Upper lobe of left lung (tissue), 6 donors: ENCODE results near the gene PITX1. TPM values are rescaled to one million over a fixed set of nuclear protein-coding genes. Genes with fewer than 3 reads are reported as not detected.

Experiments
- ATAC-seq, 2 donors: fragments of 200-7000 bp; cut with Tn5 transposase; one replicate each; pipeline ENCODE4 v1.9.1; 2022; ENCODE audit warnings: mild to moderate bottlenecking in 2 of 2, moderate library complexity in 2 of 2; ENCODE audit not compliant: low FRiP score in 2 of 2
- DNase-seq, 2 donors: peaks; one replicate each; pipeline ENCODE4 v3.0.0-alpha.2; 2019 to 2020
- H3K27ac ChIP-seq, 4 donors: fragments of 200-600 bp; sonication (generic); one replicate each; pipeline ENCODE4 v1.5.1; 2016 to 2019
- H3K27me3 ChIP-seq, 4 donors: fragments of 200-600 bp; sonication (generic); one replicate each; pipeline ENCODE4 v1.5.1; 2017 to 2019
- H3K36me3 ChIP-seq, 4 donors: fragments of 200-600 bp; sonication (generic); one replicate each; pipeline ENCODE4 v1.5.1; 2016 to 2019
- H3K4me1 ChIP-seq, 4 donors: fragments of 200-600 bp; sonication (generic); one replicate each; pipeline ENCODE4 v1.5.1; 2018 to 2019
- H3K4me3 ChIP-seq, 4 donors: fragments of 200-600 bp; sonication (generic); one replicate each; pipeline ENCODE4 v1.5.1; 2017 to 2019; ENCODE audit warnings: mild to moderate bottlenecking in 2 of 4, moderate library complexity in 1 of 4
- H3K9me3 ChIP-seq, 4 donors: fragments of 200-600 bp; sonication (generic); one replicate each; pipeline ENCODE4 v1.5.1; 2018 to 2019
- EP300 ChIP-seq, 4 donors: sonication (generic); formaldehyde crosslinking; IDR thresholded peaks; one replicate each; pipeline ENCODE4 v1.5.1; 2017; ENCODE audit warnings: antibody characterized with exemption in 4 of 4, control low read depth in 2 of 4
- POLR2A ChIP-seq, 4 donors: fragments of 450-650 bp; IDR thresholded peaks; one replicate each; pipeline ENCODE4 v1.5.1; 2016 to 2017; ENCODE audit warnings: antibody characterized with exemption in 4 of 4, mild to moderate bottlenecking in 2 of 4
- POLR2AphosphoS5 ChIP-seq, 2 donors: sonication (generic); formaldehyde crosslinking; IDR thresholded peaks; one replicate each; pipeline ENCODE4 v1.5.1; 2017; ENCODE audit warnings: antibody characterized with exemption in 2 of 2
- WGBS, 2 donors: methylation state at CpG; one replicate each; pipeline ENCODE4 v1.1.5; 2017 to 2018; 5-methylcytosine and 5-hydroxymethylcytosine counted together
- total RNA-seq, 6 donors: library from RNA; depleted of rRNA in 4 of 6; stranded (reverse); fragments of >200 nt in 4 of 6; gene quantifications; one replicate each; pipeline versions ENCODE4 v1.1.0 to v1.2.1, GENCODE V29; 2016 to 2021
- TF ChIP-seq, protein P1 (sequence below), 6 experiments: fragments of 450-650 bp in 4 of 6; fragments of 200-600 bp in 2 of 6; sonication (generic) in 2 of 6; IDR thresholded peaks; one replicate each; pipeline ENCODE4 v1.5.1; 2016 to 2019; ENCODE audit warnings: antibody characterized with exemption in 6 of 6
- donor health status: DM: no; HTN: no; CAD: no; lungs with moderate emphysema.
- donor health status: DM: no; HTN: yes; CAD: no; lungs with severe emphysema.

PITX1 gene
- total RNA-seq, 6 donors from 2014 or later: 0.23 to 11.0 (median 1.0) TPM; not detected in 2

DNA sequence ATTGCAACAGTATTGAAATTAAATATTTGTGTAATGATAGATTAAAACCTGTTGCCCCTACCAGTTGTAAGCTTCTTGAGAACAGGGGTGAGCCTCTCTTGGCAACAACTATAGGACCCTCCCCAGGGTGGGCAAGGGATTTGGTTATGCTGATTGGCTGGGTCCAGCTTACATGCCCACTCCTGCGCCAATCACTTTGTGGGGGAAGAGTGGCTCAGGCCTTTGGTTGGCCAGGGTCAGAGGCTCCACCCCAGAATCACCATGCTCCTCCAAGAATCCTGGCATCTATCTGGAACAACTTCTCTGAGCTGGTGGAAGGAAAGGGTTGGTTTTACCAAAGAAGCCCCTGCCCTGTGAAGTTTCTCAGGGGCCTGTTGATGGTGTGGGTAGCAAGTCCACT is 8.6 kb upstream of the PITX1 start:
- H3K36me3 ChIP-seq: no peaks in the 10 kb centered on the region
- H3K9me3 ChIP-seq: no peaks in the 10 kb centered on the region
- TF ChIP-seq POLR2AphosphoS5 (IDR thresholded peaks at IDR 0.05) (no peak), EP300 (IDR thresholded peaks at IDR 0.05) (no peak), POLR2A (IDR thresholded peaks at IDR 0.05) (no peak)
- TF ChIP-seq, protein P1, sequence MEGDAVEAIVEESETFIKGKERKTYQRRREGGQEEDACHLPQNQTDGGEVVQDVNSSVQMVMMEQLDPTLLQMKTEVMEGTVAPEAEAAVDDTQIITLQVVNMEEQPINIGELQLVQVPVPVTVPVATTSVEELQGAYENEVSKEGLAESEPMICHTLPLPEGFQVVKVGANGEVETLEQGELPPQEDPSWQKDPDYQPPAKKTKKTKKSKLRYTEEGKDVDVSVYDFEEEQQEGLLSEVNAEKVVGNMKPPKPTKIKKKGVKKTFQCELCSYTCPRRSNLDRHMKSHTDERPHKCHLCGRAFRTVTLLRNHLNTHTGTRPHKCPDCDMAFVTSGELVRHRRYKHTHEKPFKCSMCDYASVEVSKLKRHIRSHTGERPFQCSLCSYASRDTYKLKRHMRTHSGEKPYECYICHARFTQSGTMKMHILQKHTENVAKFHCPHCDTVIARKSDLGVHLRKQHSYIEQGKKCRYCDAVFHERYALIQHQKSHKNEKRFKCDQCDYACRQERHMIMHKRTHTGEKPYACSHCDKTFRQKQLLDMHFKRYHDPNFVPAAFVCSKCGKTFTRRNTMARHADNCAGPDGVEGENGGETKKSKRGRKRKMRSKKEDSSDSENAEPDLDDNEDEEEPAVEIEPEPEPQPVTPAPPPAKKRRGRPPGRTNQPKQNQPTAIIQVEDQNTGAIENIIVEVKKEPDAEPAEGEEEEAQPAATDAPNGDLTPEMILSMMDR (IDR thresholded peaks at IDR 0.05): no peak
- H3K27me3 ChIP-seq: peaks cover 0 to 43% (median 27%) of the 10 kb centered on the region in 4 donors
- no peak overlapping the region for H3K27ac ChIP-seq
- no peak overlapping the region for H3K4me3 ChIP-seq
- 70 to 100% methylated on average over 1 of the region's 1 CpG for WGBS, 2 donors
- ATAC-seq (no peak), DNase-seq (no peak)
- H3K4me1 ChIP-seq: peaks cover 12 to 22% (median 18%) of the 10 kb centered on the region in 4 donors

GRCh38 chr5:135041726-135042125 is 7.7 kb upstream of the PITX1 start:
- Histone ChIP-seq H3K27me3 (peaks cover 0 to 51% (median 31%) of the 10 kb centered on the region in 4 donors), H3K27ac (no peak overlapping the region), H3K4me3 (no peak overlapping the region), H3K4me1 (peaks cover 12 to 22% (median 18%) of the 10 kb centered on the region in 4 donors), H3K9me3 (no peaks in the 10 kb centered on the region), H3K36me3 (no peaks in the 10 kb centered on the region)
- ATAC-seq: no peak
- no peak for DNase-seq
- TF ChIP-seq, protein P1 (IDR thresholded peaks at IDR 0.05): no peak
- TF ChIP-seq EP300 (IDR thresholded peaks at IDR 0.05): no peak
- no peak for TF ChIP-seq POLR2A (IDR thresholded peaks at IDR 0.05)
- TF ChIP-seq POLR2AphosphoS5 (IDR thresholded peaks at IDR 0.05): no peak
- WGBS, 2 donors: 65 to 66% methylated on average over 3 of the region's 3 CpGs

GRCh38 chr5:135041145-135041587 is 7.1 kb upstream of the PITX1 start:
- 19 to 39% methylated on average over 4 to 11 of the region's 12 CpGs for WGBS, 2 donors
- no peak overlapping the region for H3K27ac ChIP-seq
- no peak overlapping the region for H3K4me3 ChIP-seq
- ATAC-seq: no peak
- TF ChIP-seq, protein P1 (IDR thresholded peaks at IDR 0.05): no peak
- TF ChIP-seq EP300 (IDR thresholded peaks at IDR 0.05) (no peak), POLR2A (IDR thresholded peaks at IDR 0.05) (no peak), POLR2AphosphoS5 (IDR thresholded peaks at IDR 0.05) (no peak)
- peaks cover 12 to 22% (median 18%) of the 10 kb centered on the region in 4 donors for H3K4me1 ChIP-seq
- no peaks in the 10 kb centered on the region for H3K36me3 ChIP-seq
- DNase-seq: no peak
- H3K9me3 ChIP-seq: no peaks in the 10 kb centered on the region
- H3K27me3 ChIP-seq: peaks cover 0 to 57% (median 34%) of the 10 kb centered on the region in 4 donors

DNA sequence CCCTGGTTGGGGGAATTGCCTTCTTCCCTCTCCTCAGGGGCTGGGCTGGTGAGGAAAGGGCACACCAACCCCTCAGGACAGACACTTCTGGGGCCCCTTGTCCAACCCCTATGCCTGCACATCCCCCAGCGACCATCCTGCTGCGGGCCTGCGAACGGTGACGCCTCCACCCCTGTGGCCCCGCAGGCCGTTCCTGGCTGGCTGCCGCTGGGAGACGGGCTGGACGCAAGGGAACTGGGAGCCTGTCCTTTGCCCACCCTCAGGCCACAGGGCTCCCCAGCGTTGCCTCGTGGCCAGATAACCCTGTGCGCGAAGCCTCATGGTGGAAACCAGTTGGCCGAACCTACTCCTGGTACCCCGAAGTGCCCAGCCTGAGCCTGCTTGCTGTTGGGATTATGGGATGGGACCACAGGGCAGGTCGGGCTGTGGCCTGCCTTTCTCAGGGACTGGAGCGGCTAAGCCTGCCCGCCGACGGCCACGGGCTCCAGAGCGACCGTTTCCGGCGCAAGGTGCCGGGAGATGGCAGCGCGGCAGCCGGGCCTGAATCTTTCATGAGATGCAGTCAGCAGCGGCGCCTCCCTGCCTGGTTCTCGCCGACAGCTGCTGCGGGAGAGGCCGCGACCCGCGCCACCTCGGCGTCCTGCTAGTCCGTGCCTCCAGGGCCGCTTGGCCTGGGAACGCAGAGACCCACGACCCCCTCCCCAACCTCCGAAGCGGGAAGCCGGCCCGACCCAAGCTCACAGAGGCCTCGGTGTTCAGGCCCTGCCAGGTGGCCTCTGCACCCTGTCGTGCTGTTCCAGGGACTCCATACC is 6.5 kb upstream of the PITX1 start:
- H3K4me1 ChIP-seq: peaks cover 12 to 22% (median 18%) of the 10 kb centered on the region in 4 donors
- no peak overlapping the region for H3K27ac ChIP-seq
- TF ChIP-seq EP300 (IDR thresholded peaks at IDR 0.05) (no peak), POLR2AphosphoS5 (IDR thresholded peaks at IDR 0.05) (no peak), POLR2A (IDR thresholded peaks at IDR 0.05) (no peak)
- TF ChIP-seq, protein P1 (IDR thresholded peaks at IDR 0.05): no peak
- no peaks in the 10 kb centered on the region for H3K36me3 ChIP-seq
- no peak overlapping the region for H3K4me3 ChIP-seq
- 2 to 8% methylated on average over 18 to 23 of the region's 51 CpGs for WGBS, 2 donors
- peaks cover 0 to 60% (median 34%) of the 10 kb centered on the region in 4 donors for H3K27me3 ChIP-seq
- no peak for ATAC-seq
- peak in 1 of 2 donors; percentile 82 for DNase-seq
- H3K9me3 ChIP-seq: no peaks in the 10 kb centered on the region
